ENCODE results near the gene WFS1.

Gene WFS1

GRCh38 chr4:6300359-6300758 is 30.7 kb downstream of the WFS1 start:
- DNase-seq (ENCODE audit: low read depth): no peak

GRCh38 chr4:6301051-6301731 is 31.5 kb downstream of the WFS1 start:
- DNase-seq (ENCODE audit: low read depth): no peak

- no peak for DNase-seq (ENCODE audit: low read depth)
These were observed 32.2 kb downstream of the WFS1 start for GRCh38 chr4:6301732-6302442.

- no peak for DNase-seq (ENCODE audit: low read depth)
These were observed 33.2 kb downstream of the WFS1 start for GRCh38 chr4:6302869-6303268.

- no peak for DNase-seq (ENCODE audit: low read depth)
These were observed 34.3 kb downstream of the WFS1 start for GRCh38 chr4:6303943-6304342.

GRCh38 chr4:6306299-6306698 is 36.6 kb downstream of the WFS1 start:
- no peak for DNase-seq (ENCODE audit: low read depth)

- DNase-seq (ENCODE audit: low read depth): no peak
These were observed 37.6 kb downstream of the WFS1 start for GRCh38 chr4:6307230-6307629.

GRCh38 chr4:6307891-6308290 is 38.2 kb downstream of the WFS1 start:
- no peak for DNase-seq (ENCODE audit: low read depth)

- DNase-seq (ENCODE audit: low read depth): no peak
These were observed 39.4 kb downstream of the WFS1 start for GRCh38 chr4:6308899-6309643.

GRCh38 chr4:6309777-6310176 is 40.1 kb downstream of the WFS1 start:
- DNase-seq (ENCODE audit: low read depth): no peak

- DNase-seq (ENCODE audit: low read depth): no peak
These were observed 43.6 kb downstream of the WFS1 start for GRCh38 chr4:6313216-6313615.

- DNase-seq (ENCODE audit: low read depth): no peak
These were observed 46.9 kb downstream of the WFS1 start for GRCh38 chr4:6316461-6317003.

GRCh38 chr4:6318206-6318605 is 48.6 kb downstream of the WFS1 start:
- no peak for DNase-seq (ENCODE audit: low read depth)

- no peak for DNase-seq (ENCODE audit: low read depth)
These were observed 50.0 kb downstream of the WFS1 start for GRCh38 chr4:6319530-6320150.

GRCh38 chr4:6320663-6321062 is 51.0 kb downstream of the WFS1 start:
- DNase-seq (ENCODE audit: low read depth): no peak

- no peak for DNase-seq (ENCODE audit: low read depth)
These were observed 51.7 kb downstream of the WFS1 start for GRCh38 chr4:6321361-6321760.

- DNase-seq (ENCODE audit: low read depth): no peak
These were observed 52.6 kb downstream of the WFS1 start for GRCh38 chr4:6322067-6322760.

GRCh38 chr4:6322761-6323566 is 53.3 kb downstream of the WFS1 start:
- DNase-seq (ENCODE audit: low read depth): no peak

- no peak for DNase-seq (ENCODE audit: low read depth)
These were observed 54.9 kb downstream of the WFS1 start for GRCh38 chr4:6324461-6324998.

- no peak for DNase-seq (ENCODE audit: low read depth)
These were observed 55.5 kb downstream of the WFS1 start for GRCh38 chr4:6324999-6325787.

Measured in GM04504 (cell line).